ENCODE measurements around the gene ZNF670. TPM values are rescaled to one million over a fixed set of nuclear protein-coding genes. Genes with fewer than 3 reads are reported as not detected.
A peak's percentile ranks its signal among the peaks of the same experiment; 100 is the strongest.

The ZNF670 gene
- total RNA-seq, 1 donor from 2014 or later: 8.5 TPM

- H3K4me1 Mint-ChIP-seq (ENCODE audit: unreplicated experiment): peaks cover 21% of the 10 kb centered on the region
- H3K9me3 Mint-ChIP-seq: no peaks in the 10 kb centered on the region
- DNase-seq (ENCODE audit: extremely low spot score, unreplicated experiment): no peak
- H3K4me3 Mint-ChIP-seq: no peak overlapping the region
- no peak overlapping the region for H3K27ac Mint-ChIP-seq
- peaks cover 4% of the 10 kb centered on the region for H3K27me3 Mint-ChIP-seq
- no peak for TF ChIP-seq CTCF (conservative IDR thresholded peaks at IDR 0.05)
- H3K36me3 Mint-ChIP-seq: peaks cover 16% of the 10 kb centered on the region
Measured at GRCh38 chr1:247107694-247108093, 29.1 kb upstream of the ZNF670 start.

GRCh38 chr1:247105966-247106365 lies 27.4 kb upstream of the ZNF670 start:
- Mint-ChIP-seq H3K4me1 (ENCODE audit: unreplicated experiment) (peaks cover 25% of the 10 kb centered on the region), H3K27me3 (peaks cover 4% of the 10 kb centered on the region), H3K27ac (no peak overlapping the region), H3K4me3 (peak overlapping the region; percentile 7), H3K9me3 (peaks cover 3% of the 10 kb centered on the region), H3K36me3 (peaks cover 32% of the 10 kb centered on the region)
- DNase-seq (ENCODE audit: extremely low spot score, unreplicated experiment): no peak
- no peak for TF ChIP-seq CTCF (conservative IDR thresholded peaks at IDR 0.05)

- Mint-ChIP-seq H3K4me1 (ENCODE audit: unreplicated experiment) (peaks cover 20% of the 10 kb centered on the region), H3K4me3 (peak overlapping the region; percentile 78), H3K9me3 (peaks cover 3% of the 10 kb centered on the region), H3K27me3 (no peaks in the 10 kb centered on the region), H3K27ac (peak overlapping the region; percentile 89), H3K36me3 (peaks cover 36% of the 10 kb centered on the region)
- no peak for DNase-seq (ENCODE audit: extremely low spot score, unreplicated experiment)
- TF ChIP-seq CTCF (conservative IDR thresholded peaks at IDR 0.05): no peak
Measured at GRCh38 chr1:247104965-247105364, 26.4 kb upstream of the ZNF670 start.

- Mint-ChIP-seq H3K4me3 (peak within 1 kb of the TSS; percentile 87), H3K4me1 (ENCODE audit: unreplicated experiment) (peaks cover 16% of the 10 kb centered on the region), H3K27me3 (no peaks in the 10 kb centered on the region), H3K36me3 (peaks cover 33% of the 10 kb centered on the region), H3K9me3 (peaks cover 3% of the 10 kb centered on the region), H3K27ac (peak within 1 kb of the TSS; percentile 92)
- peak; percentile 96 for DNase-seq (ENCODE audit: extremely low spot score, unreplicated experiment)
- TF ChIP-seq CTCF (conservative IDR thresholded peaks at IDR 0.05): no peak
Measured at GRCh38 chr1:247103859-247104591, 25.4 kb upstream of the ZNF670 start, which contains the start of gene ZNF669. ZNF669 (minus strand) TSS chr1:247104356; CDS start chr1:247104199, 157 bp downstream.

- peaks cover 7% of the 10 kb centered on the region for H3K9me3 Mint-ChIP-seq
Measured at GRCh38 chr1:247102381-247102780, 23.8 kb upstream of the ZNF670 start.

More at GRCh38 chr1:247102381-247102780, 23.8 kb upstream of the ZNF670 start:
- no peak for DNase-seq (ENCODE audit: extremely low spot score, unreplicated experiment)
- Mint-ChIP-seq H3K27me3 (no peaks in the 10 kb centered on the region), H3K36me3 (peaks cover 43% of the 10 kb centered on the region), H3K27ac (peak overlapping the region; percentile 9), H3K4me1 (ENCODE audit: unreplicated experiment) (peaks cover 16% of the 10 kb centered on the region), H3K4me3 (peak overlapping the region; percentile 70)
- no peak for TF ChIP-seq CTCF (conservative IDR thresholded peaks at IDR 0.05)
